NCI-H2029 treated with DMSO at 0.1 percent for 48 hours (cell line): ENCODE measurements around the gene KMT2C.

Experiments used
- DNase-seq: peaks from one replicate; lab custom pipeline; 2025; lab: John Stamatoyannopoulos, UW

Gene KMT2C

GRCh38 chr7:152200395-152200794, 235.4 kb downstream of the KMT2C start:
- no peak for DNase-seq

GRCh38 chr7:152196391-152196790, 239.4 kb downstream of the KMT2C start:
- no peak for DNase-seq

GRCh38 chr7:152193880-152194279, 241.9 kb downstream of the KMT2C start:
- no peak for DNase-seq

GRCh38 chr7:152189061-152189460, 246.7 kb downstream of the KMT2C start:
- DNase-seq, result no peak

GRCh38 chr7:152185558-152185957, 250.2 kb downstream of the KMT2C start:
- DNase-seq, result no peak

- no peak for DNase-seq
Measured at GRCh38 chr7:152180587-152180986, 255.2 kb downstream of the KMT2C start.

- DNase-seq, result no peak
Measured at GRCh38 chr7:152180048-152180447, 255.8 kb downstream of the KMT2C start.

GRCh38 chr7:152178405-152179058, 257.3 kb downstream of the KMT2C start:
- DNase-seq, result no peak

GRCh38 chr7:152177681-152178404, 258.0 kb downstream of the KMT2C start:
- no peak for DNase-seq

GRCh38 chr7:152176797-152177196, 259.0 kb downstream of the KMT2C start:
- DNase-seq, result no peak

- DNase-seq, result no peak
Measured at GRCh38 chr7:152173372-152174070, 262.3 kb downstream of the KMT2C start.

- DNase-seq, result no peak
Measured at GRCh38 chr7:152162287-152162686, 273.5 kb downstream of the KMT2C start.

- DNase-seq, result no peak
Measured at GRCh38 chr7:152161171-152161570, 274.6 kb downstream of the KMT2C start.

GRCh38 chr7:152158801-152159587, 276.8 kb downstream of the KMT2C start:
- no peak for DNase-seq

GRCh38 chr7:152152267-152152666, 283.5 kb downstream of the KMT2C start:
- no peak for DNase-seq

GRCh38 chr7:152149363-152149762, 286.4 kb downstream of the KMT2C start:
- DNase-seq, result no peak

- DNase-seq, result no peak
Measured at GRCh38 chr7:152148706-152149105, 287.1 kb downstream of the KMT2C start.

GRCh38 chr7:152145853-152146466, 289.8 kb downstream of the KMT2C start:
- DNase-seq, result peak; percentile 27

- DNase-seq, result no peak
Measured at GRCh38 chr7:152144557-152145245, 291.1 kb downstream of the KMT2C start.

- no peak for DNase-seq
Measured at GRCh38 chr7:152142976-152143595, 292.7 kb downstream of the KMT2C start.

GRCh38 chr7:152140560-152140959, 295.2 kb downstream of the KMT2C start:
- DNase-seq, result no peak
